UCSD-AML1 (cell line): Measurements from ENCODE around the gene POMT1.

ENCODE experiments used
- DNase-seq: peaks from one replicate; lab custom pipeline; 2025; ENCODE audit not compliant: unreplicated experiment; lab: John Stamatoyannopoulos, UW

POMT1 gene

DNA sequence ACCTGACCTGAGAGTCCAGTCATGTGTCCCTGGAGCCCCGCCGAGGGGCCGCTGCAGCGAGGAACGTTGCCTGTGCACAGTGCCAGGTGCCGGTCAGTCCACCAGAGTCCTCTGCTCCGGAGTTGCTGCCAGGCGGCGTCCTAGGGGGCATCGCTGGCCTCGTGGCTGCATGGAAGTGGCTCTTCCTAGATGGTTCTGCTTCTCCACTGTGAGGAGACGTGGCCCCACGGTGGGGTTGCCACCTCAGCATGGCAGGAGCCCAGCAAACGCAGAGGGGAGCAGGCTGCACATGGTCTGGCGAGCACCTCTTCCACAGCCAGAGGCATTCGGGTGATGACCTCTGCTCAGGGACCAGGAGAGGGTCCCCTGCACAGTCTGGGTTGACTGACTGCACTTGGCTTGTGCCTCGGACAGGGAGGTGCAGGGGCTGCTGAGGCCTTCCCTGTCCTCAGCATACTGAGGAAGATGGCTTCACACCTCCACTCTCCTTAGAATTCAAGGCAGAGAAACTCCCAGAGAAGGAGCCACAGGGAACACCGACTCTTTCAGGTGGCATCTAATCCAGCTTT lies 25.9 kb upstream of the POMT1 start:
- no peak for DNase-seq

DNA sequence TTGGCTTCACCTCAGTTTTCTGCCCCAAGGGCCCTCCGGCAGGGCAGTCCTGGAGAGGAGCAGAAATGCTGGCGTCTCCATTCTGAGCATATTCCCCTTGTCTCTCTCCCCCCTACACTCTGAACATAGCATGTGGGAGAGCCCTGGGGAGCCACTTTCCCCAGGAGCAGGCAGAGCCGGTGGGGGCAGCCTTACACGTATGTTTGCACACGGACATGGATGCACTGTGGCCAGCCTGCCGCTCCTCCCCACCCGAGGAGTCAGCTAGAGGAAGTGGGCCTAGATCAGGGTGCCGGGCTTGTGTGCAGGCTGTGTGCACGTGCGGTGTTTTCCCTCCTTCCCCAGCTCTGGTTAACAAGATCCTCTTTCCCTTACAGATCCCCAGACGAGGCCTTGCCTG lies 25.4 kb upstream of the POMT1 start:
- DNase-seq: no peak

DNA sequence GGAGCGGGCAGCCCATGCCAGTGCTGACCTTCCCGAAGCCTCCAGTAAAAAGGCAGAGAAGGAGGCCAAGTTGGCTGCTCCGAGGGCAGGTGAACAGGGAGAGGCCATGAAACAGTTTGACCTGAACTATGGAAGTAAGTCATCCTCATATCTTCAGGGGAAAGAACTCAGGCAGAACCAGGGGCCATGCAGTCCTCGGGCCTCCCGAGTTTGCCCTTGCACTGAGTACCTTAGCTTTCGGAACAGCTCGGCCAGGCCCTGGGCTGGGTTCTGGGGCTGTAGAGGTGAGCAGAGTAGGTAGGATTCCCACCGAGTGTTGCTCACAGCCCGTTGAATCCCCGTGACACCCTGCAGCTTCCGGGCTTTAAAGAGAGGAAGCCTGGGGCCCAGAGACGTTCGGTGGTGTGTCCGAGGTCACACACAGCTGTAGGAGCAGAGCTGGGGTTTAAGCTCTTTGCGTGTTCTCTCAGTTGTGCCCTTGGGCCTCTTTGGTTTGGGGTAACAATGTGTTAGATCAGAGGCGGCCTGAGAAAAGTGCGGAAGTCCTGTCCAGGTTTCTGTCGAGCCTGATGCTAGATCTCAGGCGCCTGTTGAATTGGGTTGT lies 24.8 kb upstream of the POMT1 start:
- no peak for DNase-seq

DNA sequence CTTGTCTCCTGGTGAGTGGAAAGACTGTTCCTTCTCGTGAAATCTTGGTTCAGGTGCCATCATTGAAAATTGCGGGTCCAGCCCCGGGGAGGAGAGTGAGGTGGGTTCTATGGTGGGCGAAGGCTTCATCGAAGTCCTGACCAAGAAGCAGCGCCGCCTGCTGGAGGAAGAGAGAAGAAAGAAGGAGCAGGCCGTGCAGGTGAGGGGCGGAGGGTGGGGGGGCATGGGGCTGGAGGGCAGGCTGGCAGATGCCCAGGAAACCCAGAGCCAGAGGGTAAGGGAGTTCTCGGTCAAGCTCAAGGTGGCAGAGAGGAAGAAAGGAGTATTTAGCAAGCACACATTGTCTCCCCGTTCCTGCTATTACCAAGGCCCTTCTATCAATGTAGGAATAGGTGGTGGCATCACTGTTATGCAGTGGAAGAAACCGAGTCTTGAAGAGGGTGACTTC lies 24.3 kb upstream of the POMT1 start:
- peak; percentile 20 for DNase-seq

DNA sequence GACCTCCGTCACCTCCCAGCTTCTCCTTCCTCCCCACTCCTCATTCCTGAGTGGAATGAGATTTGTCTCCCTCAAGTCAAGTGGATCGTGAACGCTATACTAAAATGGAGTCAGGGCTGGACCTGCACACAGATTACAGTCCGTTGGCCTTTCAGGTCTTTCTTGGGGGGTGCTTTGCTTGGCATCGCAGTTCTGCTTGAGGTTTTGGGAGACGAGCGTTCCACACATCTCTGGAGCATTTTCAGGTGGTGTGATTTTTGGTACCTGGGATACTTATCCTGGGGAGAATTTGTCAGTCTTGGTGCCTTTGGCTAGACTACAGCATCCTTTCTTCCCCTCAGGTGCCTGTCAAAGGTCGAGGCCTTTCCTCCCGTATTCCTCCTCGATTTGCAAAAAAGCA lies 23.8 kb upstream of the POMT1 start:
- no peak for DNase-seq

DNA sequence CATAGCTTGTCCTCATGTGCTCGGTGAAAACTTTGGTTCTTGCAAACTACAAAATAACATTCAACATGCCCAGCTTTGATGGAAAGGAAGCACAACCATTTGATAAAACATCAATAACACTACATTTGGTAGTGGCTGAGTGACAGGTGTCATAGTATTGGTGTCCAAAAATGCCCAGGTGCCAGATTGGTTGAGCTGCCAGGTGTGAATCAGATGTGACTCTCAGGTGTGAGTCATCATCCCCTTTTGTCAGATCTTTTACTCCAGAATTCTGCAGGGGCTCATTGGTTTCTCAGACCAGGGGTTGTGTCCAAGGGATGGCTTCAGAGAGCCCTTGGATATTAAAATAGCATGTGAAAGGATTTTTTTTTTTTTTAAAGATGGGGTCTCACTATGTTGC lies 22.5 kb upstream of the POMT1 start:
- no peak for DNase-seq

DNA sequence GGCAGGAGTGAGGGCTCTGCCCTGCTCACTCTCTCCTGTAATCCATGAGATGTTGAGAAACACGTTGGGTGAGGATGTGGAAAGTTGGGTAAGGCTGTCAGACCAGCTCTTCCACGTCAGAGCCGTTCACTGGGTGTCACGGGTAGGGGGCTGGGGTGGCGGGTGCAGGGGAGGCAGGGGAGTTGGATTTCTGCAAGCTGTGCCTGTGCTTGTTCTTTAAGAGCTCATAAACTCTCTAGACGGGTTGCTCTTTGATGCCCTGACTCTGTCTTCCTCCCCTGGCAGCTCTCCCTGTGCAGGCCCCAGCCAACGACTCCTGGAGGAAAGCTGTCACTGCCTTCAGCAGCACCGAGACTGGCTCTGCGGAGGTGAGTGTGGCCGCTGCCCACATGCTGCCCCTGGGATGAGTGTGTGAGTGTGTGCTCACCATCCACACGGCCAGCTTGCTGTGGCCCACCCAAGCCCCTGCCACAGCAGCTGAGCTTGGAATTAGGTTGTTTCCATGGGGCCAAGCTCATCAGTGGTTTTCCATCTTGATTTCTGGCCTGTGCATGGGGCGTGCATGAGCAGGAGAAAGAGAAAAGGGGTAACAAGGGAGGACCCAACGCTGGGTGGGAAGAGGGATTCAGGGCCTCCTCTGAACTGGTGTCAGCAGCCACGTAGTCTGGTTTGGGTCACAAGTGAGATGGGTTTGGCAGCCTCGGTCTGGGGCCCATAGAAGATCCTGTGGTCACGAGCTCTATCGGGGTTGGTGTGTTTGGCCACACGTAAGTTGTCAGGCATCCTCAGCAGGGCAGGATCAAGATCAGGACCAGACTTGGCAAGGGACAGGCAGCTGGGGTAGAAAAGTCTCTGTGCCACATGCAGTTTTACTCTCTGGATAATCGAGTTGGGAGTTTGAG lies 21.0 kb upstream of the POMT1 start:
- DNase-seq: no peak

DNA sequence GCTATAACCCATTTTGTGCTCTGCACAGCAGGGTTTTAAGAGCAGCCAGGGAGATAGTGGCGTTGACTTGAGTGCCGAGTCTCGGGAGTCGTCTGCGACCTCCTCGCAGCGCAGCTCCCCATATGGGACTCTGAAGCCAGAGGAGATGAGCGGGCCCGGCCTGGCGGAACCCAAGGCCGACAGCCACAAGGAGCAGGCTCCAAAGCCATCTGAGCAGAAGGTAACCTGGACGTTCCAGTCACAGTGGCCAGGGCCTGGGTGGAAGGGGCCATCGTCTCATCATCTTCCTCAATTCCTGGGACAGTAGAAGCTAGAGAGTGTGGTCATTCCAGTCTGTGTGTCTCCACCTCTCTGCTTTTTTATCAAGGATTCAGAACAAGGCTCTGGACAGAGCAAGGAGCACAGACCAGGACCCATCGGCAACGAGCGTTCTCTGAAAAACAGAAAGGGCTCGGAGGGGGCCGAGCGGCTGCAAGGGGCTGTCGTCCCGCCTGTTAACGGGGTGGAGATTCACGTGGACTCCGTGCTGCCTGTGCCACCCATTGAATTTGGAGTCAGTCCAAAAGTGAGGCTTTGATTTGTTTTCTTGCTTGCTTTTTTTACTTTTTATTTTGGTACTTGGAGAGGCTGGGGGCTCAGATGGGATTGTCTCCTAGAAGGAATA lies 20.2 kb upstream of the POMT1 start:
- DNase-seq: no peak

DNA sequence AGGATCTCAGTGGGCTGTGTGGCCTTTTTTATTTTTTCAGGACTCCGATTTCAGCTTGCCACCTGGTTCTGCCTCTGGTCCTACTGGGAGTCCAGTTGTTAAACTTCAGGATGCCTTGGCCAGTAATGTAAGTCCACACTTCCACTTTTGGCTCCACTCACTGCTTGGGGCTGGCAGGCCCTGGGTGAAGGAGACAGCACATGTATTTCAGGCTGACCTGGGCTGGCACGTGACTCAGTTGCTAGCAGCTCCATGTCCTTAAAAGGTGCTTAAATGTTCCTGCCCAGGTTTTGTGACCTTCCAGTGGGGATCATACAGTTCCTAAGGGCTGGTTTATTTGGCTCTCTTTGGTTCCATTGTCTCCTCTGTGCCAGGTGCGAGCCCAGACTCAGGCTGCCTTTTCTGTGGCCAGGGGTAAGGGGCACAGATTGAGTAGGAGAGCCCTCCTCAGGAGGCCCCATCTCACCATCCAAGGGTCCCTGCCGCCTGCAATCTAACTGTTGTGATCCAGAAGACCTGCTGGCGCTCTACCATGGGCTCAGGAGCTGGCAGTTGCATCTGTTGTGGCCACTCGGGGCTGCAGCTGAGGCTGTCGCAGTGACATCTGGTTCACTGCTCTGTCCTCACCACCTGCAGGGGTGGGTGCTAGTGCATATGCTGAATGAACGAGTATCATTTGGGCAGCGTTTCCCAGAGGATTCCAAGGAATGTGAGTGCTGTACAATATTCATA lies 19.2 kb upstream of the POMT1 start:
- DNase-seq: no peak

DNA sequence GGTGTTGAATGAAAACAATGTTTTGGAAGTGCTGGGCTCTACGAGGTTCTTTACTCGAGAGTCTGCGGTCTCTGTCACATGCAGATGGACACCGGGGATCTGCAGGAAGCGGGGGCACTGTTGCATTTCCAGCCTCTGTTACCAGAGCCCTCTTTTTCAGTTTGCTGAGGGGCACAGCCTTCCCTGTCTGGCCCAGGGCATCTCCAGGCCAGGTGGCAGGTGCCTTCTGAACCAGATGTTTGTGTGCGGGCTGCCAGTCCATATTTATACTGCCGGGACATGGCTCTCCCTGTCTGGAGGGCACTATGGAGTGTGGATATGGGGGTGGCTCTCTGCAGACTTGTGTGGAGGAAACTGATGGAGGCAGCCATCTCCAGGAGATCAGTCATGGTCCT lies 18.7 kb upstream of the POMT1 start:
- no peak for DNase-seq

DNA sequence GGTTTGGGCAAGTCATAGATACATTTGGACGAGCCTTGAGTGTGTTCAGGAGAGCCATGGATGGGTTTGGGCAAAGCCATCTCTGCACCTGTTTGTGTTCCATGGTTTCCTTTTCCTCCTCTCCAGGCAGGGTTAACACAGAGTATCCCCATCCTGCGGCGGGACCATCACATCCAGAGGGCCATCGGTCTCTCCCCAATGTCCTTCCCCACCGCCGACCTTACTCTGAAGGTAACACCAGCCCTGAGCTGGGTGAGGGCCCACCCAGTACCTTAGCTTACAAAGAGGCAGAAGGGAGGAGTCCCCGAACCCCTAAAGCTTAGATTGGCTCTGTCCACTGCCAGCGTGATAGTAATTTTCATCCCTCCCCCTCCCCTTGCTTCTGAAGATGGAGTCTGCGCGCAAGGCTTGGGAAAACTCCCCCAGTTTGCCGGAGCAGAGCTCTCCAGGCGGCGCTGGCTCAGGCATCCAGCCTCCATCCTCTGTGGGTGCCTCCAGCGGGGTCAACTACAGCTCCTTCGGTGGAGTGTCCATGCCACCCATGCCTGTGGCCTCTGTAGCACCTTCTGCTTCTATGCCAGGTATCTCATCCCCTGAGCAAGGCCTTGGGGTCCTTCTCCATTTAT lies 18.0 kb upstream of the POMT1 start:
- no peak for DNase-seq

DNA sequence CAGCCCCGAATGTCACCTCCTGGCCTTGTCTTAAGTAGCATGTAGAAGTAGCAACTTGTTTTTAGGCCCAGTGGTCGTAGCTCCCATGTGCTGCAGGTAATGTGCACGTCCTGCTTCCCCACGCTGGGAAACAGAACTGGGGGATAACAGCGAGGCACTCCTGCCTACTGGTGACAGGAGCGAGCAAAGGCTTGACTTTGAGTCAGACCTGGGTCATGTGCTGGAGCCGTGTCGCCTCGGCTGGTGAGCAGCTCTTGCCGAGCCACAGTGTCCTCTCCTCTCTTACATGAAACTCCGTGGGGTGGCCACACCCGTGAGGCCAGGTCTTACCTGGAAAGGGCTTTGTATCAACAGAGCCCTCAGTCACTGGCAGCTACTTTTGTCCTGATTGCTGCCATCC lies 17.5 kb upstream of the POMT1 start:
- no peak for DNase-seq

DNA sequence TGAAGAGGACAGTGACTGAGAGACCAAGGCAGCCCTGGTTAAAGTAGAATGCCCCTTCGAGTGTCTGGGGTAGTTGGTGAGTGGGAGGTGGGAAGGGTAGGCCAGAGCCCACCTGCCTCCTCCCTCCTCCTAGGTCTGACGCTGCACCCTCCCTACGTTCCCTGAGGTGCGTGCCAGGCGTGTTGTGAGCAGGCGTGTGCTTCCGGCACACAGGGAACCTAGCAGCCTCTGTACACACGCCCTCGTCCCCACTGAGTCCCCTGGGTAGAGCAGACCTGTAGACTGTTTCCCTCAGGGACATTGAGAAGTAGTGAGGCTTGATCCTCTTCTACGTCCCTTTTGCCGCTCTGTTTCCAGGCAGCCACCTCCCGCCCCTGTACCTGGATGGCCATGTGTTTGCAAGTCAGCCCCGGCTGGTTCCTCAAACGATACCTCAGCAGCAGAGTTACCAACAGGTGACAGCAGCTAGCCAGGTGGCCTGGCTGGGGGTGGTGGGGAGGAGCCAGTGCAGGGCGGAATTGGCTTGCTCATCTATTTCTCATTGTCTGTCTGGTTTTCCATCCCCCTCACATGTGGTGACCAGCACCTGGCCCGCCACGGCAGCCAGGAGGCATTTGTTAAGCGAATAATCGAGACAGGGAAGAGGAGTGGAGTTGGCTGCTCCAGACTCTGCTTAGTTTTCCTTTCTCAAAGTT lies 16.8 kb upstream of the POMT1 start:
- no peak for DNase-seq

DNA sequence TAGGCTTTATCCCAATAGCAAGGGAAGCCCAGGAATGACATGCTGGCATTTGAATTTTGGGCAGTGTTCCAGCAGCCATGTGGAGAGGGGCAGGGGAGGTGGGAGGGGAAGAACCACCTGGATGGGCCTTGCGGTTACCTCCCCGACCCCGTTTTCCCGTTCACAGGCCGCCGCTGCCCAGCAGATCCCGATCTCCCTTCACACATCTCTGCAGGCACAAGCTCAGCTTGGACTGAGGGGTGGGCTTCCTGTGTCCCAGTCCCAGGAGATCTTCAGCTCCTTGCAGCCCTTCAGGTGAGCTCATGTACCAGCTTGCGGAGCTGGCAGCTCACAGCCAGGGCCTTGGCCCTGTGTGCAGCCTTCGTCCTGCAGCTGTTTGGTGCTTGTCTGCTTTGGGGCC lies 15.7 kb upstream of the POMT1 start:
- no peak for DNase-seq

DNA sequence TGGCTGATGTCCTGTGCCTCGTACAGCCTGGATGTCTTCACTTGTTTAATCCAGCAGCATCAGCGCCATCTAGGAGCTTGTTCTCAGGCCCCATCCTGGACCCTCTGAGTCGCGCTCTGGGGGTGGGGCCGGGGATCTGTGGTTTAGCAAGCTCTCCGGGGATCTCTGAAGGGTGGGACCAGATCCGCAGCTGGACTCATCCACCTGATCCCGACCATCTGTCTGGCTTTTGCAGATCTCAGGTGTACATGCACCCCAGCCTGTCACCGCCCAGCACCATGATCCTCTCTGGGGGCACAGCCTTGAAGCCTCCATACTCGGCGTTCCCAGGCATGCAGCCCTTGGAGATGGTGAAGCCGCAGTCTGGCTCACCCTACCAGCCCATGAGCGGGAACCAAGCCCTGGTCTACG lies 15.1 kb upstream of the POMT1 start:
- DNase-seq: no peak

DNA sequence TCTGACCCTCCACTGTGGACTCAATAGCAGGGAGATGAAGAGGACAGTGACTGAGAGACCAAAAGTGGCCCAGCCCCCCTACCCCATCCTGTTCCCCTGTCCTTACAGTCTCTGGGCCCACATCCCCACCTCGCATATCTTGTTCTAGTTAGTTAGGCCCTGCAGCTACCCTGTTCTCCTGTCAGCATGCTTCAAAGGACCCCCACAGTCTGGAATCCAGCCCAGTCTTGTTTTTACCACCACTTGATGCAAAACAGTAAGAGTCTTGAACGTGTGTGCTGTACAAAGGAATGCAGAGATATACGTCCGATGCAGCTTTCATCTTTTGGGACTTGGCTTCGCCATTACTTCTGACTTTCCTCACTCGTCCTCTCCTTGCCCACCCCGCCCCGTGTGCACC lies 12.2 kb upstream of the POMT1 start:
- no peak for DNase-seq

DNA sequence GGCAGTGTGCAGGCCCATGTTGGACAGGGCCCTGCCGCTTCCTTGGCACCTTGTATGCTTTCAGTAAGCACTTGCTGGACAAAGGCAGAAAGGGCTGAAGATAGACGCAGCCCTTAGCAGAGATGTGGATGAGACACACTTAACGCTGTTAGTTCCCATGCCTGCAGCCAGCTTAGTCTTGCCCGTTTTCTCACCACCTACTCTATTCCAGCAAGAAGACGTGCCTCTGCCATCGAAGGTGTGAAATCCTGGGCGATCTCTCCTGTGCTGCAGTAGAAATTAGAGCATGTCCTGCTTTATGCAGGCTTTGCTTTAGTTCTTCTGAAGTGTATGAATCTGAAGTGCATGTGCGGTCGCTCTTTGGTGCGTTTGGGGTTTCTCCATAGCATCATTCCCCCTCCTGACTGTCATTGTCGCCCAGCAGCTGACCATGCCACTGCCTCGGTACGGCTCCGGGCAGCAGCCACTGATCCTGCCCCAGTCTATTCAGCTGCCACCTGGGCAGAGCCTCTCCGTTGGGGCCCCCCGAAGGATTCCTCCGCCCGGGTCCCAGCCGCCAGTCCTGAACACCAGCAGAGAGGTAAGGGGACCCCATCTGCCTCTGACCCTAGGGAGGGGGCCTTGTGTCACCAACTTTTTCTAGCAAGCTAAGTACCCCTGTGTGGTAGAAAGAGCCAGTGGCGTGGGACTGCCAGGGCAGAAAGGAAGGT lies 11.6 kb upstream of the POMT1 start:
- DNase-seq: no peak

DNA sequence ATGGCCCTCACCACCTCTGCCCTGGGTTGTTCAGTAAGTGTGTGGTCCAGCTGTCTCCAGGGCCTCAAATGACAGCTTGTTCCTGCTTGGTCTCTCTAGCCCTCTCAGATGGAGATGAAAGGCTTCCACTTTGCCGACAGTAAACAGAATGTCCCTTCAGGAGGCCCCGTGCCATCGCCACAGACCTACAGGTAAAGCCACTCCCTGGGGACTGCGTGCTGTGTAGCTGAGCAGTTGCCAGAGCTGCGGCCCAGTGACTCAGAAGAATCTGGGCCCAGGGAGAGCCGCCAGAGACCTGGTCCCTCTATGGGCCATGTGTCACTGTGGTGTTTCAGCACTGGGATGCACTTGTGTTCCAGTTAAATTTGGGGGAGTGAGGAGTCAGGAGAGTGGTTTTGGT lies 10.6 kb upstream of the POMT1 start:
- DNase-seq: no peak

DNA sequence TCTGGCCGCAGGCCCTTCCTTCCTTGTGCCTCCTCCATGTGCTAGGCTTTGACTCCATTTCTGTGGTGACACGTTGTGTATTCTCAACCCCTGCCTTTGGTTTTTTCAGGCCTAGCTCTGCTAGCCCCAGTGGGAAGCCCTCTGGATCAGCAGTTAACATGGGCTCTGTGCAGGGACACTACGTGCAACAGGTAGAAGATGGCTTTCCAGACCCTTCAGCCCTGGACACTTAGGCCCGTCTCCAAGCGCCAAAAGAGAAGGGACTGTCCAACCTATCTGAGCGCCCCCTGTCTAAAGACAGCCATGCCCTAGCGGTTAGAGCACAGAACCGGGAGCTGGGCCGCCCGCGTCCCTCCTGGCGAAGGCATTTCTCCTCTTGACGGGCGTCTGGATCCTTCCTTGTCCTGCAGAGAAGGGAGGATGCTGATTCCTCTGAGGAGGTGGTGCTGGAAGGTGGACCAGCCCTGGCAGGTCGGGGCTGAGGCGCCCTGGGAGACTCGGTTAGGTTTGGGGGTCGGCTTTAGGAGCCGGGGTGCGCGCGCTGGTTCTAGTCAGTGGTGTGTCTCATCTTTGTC lies 8.3 kb upstream of the POMT1 start:
- DNase-seq: no peak
